ENCODE results near the gene P3H2.
"Not testable (repeated sequence)": the region's sequence is repeated elsewhere in the genome, so short reads cannot be mapped to it uniquely, and the experiment has no call there.

Gene P3H2

GRCh38 chr3:190086191-190086590 is 34.5 kb downstream of the P3H2 start:
- no peak for DNase-seq (ENCODE audit: low read depth)

GRCh38 chr3:190084983-190085382 is 35.7 kb downstream of the P3H2 start:
- DNase-seq (ENCODE audit: low read depth) = no peak

- no peak for DNase-seq (ENCODE audit: low read depth)
Measured at GRCh38 chr3:190083635-190084034, 37.1 kb downstream of the P3H2 start.

GRCh38 chr3:190081389-190081788 is 39.3 kb downstream of the P3H2 start:
- DNase-seq (ENCODE audit: low read depth) = no peak

GRCh38 chr3:190079173-190079572 is 41.5 kb downstream of the P3H2 start:
- DNase-seq (ENCODE audit: low read depth) = not testable (repeated sequence)

- DNase-seq (ENCODE audit: low read depth) = no peak
Measured at GRCh38 chr3:190077395-190078045, 43.2 kb downstream of the P3H2 start.

GRCh38 chr3:190076601-190077394 is 43.9 kb downstream of the P3H2 start:
- no peak for DNase-seq (ENCODE audit: low read depth)

- DNase-seq (ENCODE audit: low read depth) = no peak
Measured at GRCh38 chr3:190076136-190076535, 44.6 kb downstream of the P3H2 start.

- no peak for DNase-seq (ENCODE audit: low read depth)
Measured at GRCh38 chr3:190074817-190075216, 45.9 kb downstream of the P3H2 start.

- DNase-seq (ENCODE audit: low read depth) = no peak
Measured at GRCh38 chr3:190073264-190074008, 47.3 kb downstream of the P3H2 start.

- DNase-seq (ENCODE audit: low read depth) = no peak
Measured at GRCh38 chr3:190072856-190073255, 47.8 kb downstream of the P3H2 start.

- DNase-seq (ENCODE audit: low read depth) = not testable (repeated sequence)
Measured at GRCh38 chr3:190071921-190072320, 48.8 kb downstream of the P3H2 start.

- DNase-seq (ENCODE audit: low read depth) = no peak
Measured at GRCh38 chr3:190070622-190071347, 49.9 kb downstream of the P3H2 start.

- DNase-seq (ENCODE audit: low read depth) = no peak
Measured at GRCh38 chr3:190065204-190065603, 55.5 kb downstream of the P3H2 start.

- DNase-seq (ENCODE audit: low read depth) = no peak
Measured at GRCh38 chr3:190064659-190065058, 56.0 kb downstream of the P3H2 start.

GRCh38 chr3:190064112-190064511 is 56.6 kb downstream of the P3H2 start:
- DNase-seq (ENCODE audit: low read depth) = no peak

- no peak for DNase-seq (ENCODE audit: low read depth)
Measured at GRCh38 chr3:190063490-190063889, 57.2 kb downstream of the P3H2 start.

GRCh38 chr3:190060192-190060775 is 60.4 kb downstream of the P3H2 start:
- DNase-seq (ENCODE audit: low read depth) = no peak

GRCh38 chr3:190059242-190059590 is 61.5 kb downstream of the P3H2 start:
- DNase-seq (ENCODE audit: low read depth) = no peak

GRCh38 chr3:190058521-190059241 is 62.0 kb downstream of the P3H2 start:
- no peak for DNase-seq (ENCODE audit: low read depth)

GRCh38 chr3:190056742-190057141 is 64.0 kb downstream of the P3H2 start:
- DNase-seq (ENCODE audit: low read depth) = no peak

Data from activated T-helper 9 cell treated with anti-CD3 and anti-CD28 coated beads, Interleukin-2, amount 50 U/mL, for 16 hours (primary cell).